ENCODE measurements around the gene TMSB4X.

GRCh38 chrX:12967711-12968465 lies 7.0 kb upstream of the TMSB4X start:
- TF ChIP-seq, protein P1, sequence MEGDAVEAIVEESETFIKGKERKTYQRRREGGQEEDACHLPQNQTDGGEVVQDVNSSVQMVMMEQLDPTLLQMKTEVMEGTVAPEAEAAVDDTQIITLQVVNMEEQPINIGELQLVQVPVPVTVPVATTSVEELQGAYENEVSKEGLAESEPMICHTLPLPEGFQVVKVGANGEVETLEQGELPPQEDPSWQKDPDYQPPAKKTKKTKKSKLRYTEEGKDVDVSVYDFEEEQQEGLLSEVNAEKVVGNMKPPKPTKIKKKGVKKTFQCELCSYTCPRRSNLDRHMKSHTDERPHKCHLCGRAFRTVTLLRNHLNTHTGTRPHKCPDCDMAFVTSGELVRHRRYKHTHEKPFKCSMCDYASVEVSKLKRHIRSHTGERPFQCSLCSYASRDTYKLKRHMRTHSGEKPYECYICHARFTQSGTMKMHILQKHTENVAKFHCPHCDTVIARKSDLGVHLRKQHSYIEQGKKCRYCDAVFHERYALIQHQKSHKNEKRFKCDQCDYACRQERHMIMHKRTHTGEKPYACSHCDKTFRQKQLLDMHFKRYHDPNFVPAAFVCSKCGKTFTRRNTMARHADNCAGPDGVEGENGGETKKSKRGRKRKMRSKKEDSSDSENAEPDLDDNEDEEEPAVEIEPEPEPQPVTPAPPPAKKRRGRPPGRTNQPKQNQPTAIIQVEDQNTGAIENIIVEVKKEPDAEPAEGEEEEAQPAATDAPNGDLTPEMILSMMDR (conservative IDR thresholded peaks at IDR 0.05; ENCODE audit: low read depth, low read length): no peak
- TF ChIP-seq POLR2A (IDR thresholded peaks at IDR 0.05; ENCODE audit: low read depth, low read length) (no peak), RAD21 (IDR thresholded peaks at IDR 0.05; ENCODE audit: low read length) (no peak), MXI1 (IDR thresholded peaks at IDR 0.05; ENCODE audit: borderline replicate concordance, low read depth, low read length) (no peak), FOS (IDR thresholded peaks at IDR 0.05; ENCODE audit: low read depth, low read length) (no peak), RFX5 (IDR thresholded peaks at IDR 0.05; ENCODE audit: low read depth, low read length) (no peak), CEBPB (IDR thresholded peaks at IDR 0.05; ENCODE audit: low read depth, low read length) (no peak), BHLHE40 (IDR thresholded peaks at IDR 0.05; ENCODE audit: low read depth, low read length) (no peak)
